NK-92 (cell line): ENCODE data around the gene CALML6.

Experiments used
- DNase-seq: peaks from one replicate; lab custom pipeline; 2025; ENCODE audit not compliant: unreplicated experiment; lab: John Stamatoyannopoulos, UW

CALML6 gene

DNA sequence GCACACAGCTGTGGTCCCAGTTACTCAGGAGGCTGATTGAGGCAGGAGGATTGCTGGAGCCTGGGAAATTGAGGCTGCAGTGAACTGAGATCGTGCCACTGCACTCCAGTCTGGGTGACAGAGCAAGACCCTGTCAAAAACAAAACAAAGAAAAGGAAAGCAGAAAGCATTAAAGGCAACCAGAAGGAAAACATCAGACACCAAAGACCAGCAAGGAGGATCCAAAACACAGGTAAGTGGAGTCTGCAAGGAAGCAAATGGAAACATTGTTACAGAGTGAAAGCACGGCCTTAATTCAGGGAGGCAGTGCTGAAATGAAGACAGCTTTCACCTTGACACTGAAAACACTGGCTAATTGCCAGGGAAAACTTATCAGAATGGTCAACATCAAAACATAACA is 47.7 kb downstream of the CALML6 start:
- no peak for DNase-seq

DNA sequence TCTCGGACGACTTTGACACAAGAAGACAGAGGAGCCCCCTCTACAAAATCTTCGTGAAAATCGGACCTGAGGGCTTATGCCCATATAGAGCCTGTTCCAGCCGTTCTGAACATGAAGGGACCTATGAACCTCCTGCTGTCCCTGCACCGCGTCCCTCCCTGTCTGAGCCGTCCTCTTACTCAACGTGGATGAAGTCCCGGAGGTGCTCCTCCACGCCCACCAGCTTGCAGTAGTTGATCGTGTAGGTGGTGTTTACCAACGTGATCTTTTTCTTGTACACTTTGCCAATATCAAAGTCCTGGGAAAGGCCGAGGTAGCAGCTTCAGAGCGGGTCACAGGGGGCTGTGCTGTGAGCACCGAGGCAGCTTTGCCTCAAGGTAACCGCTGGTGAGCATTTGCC is 48.5 kb downstream of the CALML6 start:
- DNase-seq, result no peak

DNA sequence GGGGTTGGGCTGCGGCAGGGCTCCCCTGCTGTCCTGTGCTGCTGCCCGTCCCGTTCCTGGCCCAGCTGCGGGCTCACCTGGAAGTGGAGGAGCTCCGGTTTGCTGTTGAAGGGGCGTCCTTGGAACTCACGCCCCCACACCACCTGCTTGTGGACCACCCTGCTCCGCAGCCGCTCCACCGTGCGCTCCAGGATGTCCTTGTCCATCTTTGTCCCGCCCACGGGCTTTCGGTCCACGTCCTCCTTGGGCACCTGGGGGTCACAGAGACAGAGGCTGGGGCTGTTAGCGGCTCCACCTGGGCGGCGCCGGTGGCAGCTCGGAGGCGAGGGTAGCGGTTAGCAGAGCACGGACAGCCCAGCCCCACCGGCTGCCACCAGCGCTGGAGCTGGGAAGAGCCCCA is 49.8 kb downstream of the CALML6 start:
- no peak for DNase-seq

DNA sequence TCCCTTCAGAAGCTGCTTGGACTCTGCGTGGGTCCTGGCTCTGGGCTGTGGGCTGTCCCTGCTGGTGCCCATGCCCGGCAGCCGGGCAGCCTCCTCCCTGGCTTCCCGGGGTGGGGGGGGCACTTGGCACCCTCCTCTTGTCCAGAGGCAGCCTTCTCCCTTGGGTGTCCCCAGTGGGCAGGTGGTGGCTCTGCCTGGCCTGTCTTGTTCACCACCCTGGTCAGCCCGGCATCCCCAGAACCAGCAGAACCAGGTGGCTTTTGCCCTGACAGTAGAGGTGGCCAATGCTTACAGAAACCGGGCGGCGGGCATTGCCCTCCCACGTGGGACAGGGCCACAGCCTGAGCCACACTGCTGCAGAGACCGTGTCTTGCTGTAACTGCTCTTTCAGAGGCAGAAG is 50.5 kb downstream of the CALML6 start:
- no peak for DNase-seq

GRCh38 chr1:1966071-1966740 is 51.1 kb downstream of the CALML6 start:
- no peak for DNase-seq
